D721Med (cell line): ENCODE measurements around the gene VIPR2.
"Not testable (repeated sequence)": the region's sequence is repeated elsewhere in the genome, so short reads cannot be mapped to it uniquely, and the experiment has no call there.

Experiments
- DNase-seq: peaks from one replicate; pipeline ENCODE4 v3.0.0; 2011; ENCODE audit warnings: low spot score; ENCODE audit not compliant: insufficient read length
- FAIRE-seq: peaks from 2 replicates; lab custom pipeline; 2011; peaks lifted over from hg19 to GRCh38; lab: Jason Lieb, UNC
- TF ChIP-seq, protein P1 (sequence below): IDR thresholded peaks from 2 replicates; pipeline ENCODE4 v1.5.1; 2012; ENCODE audit warnings: mild to moderate bottlenecking, control low read depth; ENCODE audit not compliant: insufficient read depth; ENCODE audit errors: missing control alignments

The VIPR2 gene

DNA sequence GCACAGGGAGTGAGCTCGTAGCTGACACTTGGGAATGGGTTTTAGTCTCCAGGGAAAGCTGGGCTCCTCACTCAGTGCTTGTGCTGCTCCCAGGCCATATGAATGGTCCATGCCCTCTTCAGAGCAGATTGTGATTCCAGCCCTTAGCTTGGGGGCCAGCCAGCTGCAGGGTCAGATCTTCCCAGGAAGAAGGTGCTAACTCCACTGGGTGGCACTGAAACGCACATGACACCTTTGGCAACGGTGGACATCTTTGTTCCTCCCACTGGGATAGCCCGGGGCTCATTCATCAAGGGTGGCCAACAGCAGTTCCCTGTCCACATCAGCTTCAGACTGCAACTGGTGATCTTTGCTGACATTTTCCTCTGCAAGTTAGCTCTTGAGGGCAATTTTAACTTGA lies 159.1 kb downstream of the VIPR2 start:
- TF ChIP-seq, protein P1, sequence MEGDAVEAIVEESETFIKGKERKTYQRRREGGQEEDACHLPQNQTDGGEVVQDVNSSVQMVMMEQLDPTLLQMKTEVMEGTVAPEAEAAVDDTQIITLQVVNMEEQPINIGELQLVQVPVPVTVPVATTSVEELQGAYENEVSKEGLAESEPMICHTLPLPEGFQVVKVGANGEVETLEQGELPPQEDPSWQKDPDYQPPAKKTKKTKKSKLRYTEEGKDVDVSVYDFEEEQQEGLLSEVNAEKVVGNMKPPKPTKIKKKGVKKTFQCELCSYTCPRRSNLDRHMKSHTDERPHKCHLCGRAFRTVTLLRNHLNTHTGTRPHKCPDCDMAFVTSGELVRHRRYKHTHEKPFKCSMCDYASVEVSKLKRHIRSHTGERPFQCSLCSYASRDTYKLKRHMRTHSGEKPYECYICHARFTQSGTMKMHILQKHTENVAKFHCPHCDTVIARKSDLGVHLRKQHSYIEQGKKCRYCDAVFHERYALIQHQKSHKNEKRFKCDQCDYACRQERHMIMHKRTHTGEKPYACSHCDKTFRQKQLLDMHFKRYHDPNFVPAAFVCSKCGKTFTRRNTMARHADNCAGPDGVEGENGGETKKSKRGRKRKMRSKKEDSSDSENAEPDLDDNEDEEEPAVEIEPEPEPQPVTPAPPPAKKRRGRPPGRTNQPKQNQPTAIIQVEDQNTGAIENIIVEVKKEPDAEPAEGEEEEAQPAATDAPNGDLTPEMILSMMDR = no peak
- no peak for FAIRE-seq
- no peak for DNase-seq

DNA sequence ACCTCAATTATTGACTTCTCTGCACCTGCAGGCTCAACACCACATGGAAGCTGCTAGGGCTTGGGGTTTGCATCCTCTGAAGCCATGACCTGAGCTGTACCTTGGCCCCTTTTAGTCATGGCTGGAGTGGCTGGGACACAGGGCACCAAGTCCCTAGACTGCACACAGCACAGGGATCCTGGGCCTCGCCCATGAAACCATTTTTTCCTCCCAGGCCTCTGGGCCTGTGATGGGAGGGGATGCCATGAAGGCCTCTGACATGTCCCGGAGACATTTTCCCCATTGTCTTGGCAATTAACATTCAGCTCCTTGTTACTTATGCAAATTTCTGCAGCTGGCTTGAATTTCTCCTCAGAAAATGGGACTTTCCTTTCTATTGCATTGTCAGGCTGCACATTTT lies 160.7 kb downstream of the VIPR2 start:
- not testable (repeated sequence) for DNase-seq, FAIRE-seq

DNA sequence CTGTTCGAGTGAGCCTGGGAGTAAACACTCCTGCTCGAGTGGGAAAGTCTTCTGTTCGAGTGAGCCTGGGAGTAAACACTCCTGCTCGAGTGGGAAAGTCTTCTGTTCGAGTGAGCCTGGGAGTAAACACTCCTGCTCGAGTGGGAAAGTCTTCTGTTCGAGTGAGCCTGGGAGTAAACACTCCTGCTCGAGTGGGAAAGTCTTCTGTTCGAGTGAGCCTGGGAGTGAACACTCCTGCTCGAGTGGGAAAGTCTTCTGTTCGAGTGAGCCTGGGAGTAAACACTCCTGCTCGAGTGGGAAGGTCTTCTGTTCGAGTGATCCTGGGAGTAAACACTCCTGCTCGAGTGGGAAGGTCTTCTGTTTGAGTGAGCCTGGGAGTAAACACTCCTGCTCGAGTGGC lies 162.6 kb downstream of the VIPR2 start:
- DNase-seq, FAIRE-seq: not testable (repeated sequence)

DNA sequence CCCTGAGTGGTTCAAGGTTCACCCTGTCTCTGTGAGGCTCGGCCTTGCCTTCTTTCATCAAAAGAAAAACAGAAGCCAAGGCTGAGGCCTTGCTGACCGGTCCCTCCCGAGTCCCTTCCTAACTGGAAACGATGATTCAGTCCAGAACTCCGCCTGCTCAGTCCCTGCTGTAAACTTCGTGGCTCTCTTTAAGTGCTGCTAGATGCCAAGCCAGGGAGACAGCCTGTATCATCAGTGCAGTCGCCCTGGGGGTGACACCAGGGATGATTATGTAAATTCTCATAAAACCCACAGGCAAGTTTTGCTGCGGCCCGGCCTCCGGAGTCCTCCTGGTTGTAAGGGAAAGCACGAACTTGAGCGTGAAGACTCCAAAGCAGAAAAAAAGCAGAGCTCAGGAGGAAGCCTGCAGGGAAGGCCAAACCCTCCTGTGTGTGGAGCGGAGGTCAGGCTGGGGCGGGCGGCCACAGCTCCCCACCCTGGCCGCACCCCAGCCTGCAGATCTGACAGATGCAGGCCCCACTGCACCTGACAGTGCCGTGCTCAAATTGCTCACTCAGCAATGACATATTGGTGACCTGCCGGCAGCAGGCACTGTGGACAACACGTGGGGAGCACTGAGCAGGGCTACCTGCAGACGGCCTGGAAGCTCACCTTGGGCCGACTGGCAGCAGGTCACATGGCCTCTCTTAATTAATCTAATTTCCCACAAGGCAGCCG lies 164.9 kb downstream of the VIPR2 start:
- TF ChIP-seq, protein P1 = no peak
- DNase-seq (no peak), FAIRE-seq (no peak)

DNA sequence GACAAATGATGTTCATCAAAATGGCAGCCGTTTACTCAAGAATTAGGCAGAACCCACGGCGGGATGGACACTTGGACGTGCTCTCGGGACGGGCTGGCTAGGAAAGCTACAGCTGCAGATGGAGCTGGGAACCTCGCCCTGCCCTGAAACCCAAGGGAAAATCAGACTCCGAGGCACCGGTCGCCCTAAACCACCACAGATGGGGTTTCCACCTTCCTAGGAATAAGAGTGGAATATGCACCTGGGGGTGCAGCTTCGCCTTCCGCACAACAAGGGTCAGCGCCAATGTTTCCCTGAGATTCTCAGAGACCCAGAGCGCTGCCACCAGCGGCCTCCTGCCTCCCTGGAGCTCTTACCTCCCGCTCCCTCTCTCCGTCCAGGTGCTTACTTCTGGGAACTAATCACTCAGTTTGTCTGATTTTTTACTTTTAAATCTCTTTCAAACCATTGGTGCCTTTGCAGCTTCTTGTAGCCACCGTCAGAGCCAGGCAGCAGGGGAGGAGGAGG lies 165.6 kb downstream of the VIPR2 start:
- no peak for DNase-seq
- FAIRE-seq = no peak
- TF ChIP-seq, protein P1 = no peak
